GM21737 (cell line): ENCODE measurements around the gene ARGFX.
"Not testable (repeated sequence)": the region's sequence is repeated elsewhere in the genome, so short reads cannot be mapped to it uniquely, and the experiment has no call there.

Experiments
- ATAC-seq: cut with Tn5 transposase; IDR thresholded peaks from one replicate; pipeline ENCODE4 v1.9.1; 2021; ENCODE audit warnings: mild to moderate bottlenecking, moderate library complexity; ENCODE audit not compliant: unreplicated experiment

ARGFX gene

GRCh38 chr3:121598564-121598963 is 30.8 kb downstream of the ARGFX start:
- no peak for ATAC-seq

GRCh38 chr3:121599900-121600299 is 32.2 kb downstream of the ARGFX start:
- ATAC-seq = not testable (repeated sequence)

- no peak for ATAC-seq
Observed at GRCh38 chr3:121601212-121601812, 33.6 kb downstream of the ARGFX start.

GRCh38 chr3:121604759-121605158 is 37.0 kb downstream of the ARGFX start:
- no peak for ATAC-seq

- no peak for ATAC-seq
Observed at GRCh38 chr3:121606106-121606505, 38.4 kb downstream of the ARGFX start.
